ENCODE results near the gene NUDT16L1. TPM values are rescaled to one million over a fixed set of nuclear protein-coding genes. Genes with fewer than 3 reads are reported as not detected.

NUDT16L1 gene
- total and polyA plus RNA-seq, 9 of the 15 experiments (the other 6 are each of a cell fraction or from before 2014, with no cell fraction given), result 1.4 to 37.6 (median 13.7) TPM

DNA sequence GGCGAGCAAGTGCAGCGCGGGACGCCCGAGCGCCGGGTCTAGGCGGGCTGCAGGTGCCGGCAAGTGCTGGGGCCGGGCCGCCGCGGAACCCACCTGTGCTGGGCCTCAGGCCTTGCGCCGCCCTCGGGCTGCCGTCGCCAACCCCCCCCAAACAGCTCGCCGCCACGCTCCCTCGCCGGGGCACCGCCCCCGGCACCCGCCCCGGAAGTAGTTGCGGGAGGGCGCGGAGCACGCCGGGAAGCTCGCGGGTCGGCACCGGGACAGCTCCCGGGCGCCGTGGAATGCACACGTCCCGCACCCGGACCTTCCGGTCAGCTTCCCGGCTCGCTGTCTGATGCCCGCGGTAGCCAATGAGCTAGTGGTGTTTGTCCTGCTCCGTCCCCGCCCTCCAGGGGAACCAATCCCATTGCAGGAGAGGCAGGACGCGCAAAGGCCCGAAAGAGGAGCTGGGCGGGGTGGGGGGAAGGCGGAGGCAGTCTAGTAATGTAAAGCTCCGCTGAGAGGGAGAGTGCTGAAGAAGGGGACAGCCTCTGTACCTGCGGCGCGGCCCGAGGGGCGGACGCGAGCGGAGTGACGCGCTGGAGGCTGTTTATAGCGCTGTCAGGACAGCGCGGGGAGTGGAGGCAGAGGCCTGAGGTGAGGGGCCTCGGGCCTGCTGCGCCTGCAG, 40.8 kb downstream of the NUDT16L1 start, which contains the start of the genes ANKS3 and DNAAF8 (continued):
- TF ChIP-seq, protein P1, sequence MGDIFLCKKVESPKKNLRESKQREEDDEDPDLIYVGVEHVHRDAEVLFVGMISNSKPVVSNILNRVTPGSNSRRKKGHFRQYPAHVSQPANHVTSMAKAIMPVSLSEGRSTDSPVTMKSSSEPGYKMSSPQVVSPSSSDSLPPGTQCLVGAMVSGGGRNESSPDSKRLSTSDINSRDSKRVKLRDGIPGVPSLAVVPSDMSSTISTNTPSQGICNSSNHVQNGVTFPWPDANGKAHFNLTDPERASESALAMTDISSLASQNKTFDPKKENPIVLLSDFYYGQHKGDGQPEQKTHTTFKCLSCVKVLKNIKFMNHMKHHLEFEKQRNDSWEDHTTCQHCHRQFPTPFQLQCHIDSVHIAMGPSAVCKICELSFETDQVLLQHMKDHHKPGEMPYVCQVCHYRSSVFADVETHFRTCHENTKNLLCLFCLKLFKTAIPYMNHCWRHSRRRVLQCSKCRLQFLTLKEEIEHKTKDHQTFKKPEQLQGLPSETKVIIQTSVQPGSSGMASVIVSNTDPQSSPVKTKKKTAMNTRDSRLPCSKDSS (IDR thresholded peaks at IDR 0.05; ENCODE audit: low read depth, partially characterized antibody), result no peak
- TF ChIP-seq NELFE (IDR thresholded peaks at IDR 0.05; ENCODE audit: insufficient read depth, insufficient read length), result no peak
- TF ChIP-seq, protein P2, sequence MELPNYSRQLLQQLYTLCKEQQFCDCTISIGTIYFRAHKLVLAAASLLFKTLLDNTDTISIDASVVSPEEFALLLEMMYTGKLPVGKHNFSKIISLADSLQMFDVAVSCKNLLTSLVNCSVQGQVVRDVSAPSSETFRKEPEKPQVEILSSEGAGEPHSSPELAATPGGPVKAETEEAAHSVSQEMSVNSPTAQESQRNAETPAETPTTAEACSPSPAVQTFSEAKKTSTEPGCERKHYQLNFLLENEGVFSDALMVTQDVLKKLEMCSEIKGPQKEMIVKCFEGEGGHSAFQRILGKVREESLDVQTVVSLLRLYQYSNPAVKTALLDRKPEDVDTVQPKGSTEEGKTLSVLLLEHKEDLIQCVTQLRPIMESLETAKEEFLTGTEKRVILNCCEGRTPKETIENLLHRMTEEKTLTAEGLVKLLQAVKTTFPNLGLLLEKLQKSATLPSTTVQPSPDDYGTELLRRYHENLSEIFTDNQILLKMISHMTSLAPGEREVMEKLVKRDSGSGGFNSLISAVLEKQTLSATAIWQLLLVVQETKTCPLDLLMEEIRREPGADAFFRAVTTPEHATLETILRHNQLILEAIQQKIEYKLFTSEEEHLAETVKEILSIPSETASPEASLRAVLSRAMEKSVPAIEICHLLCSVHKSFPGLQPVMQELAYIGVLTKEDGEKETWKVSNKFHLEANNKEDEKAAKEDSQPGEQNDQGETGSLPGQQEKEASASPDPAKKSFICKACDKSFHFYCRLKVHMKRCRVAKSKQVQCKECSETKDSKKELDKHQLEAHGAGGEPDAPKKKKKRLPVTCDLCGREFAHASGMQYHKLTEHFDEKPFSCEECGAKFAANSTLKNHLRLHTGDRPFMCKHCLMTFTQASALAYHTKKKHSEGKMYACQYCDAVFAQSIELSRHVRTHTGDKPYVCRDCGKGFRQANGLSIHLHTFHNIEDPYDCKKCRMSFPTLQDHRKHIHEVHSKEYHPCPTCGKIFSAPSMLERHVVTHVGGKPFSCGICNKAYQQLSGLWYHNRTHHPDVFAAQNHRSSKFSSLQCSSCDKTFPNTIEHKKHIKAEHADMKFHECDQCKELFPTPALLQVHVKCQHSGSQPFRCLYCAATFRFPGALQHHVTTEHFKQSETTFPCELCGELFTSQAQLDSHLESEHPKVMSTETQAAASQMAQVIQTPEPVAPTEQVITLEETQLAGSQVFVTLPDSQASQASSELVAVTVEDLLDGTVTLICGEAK (IDR thresholded peaks at IDR 0.05), result peak; percentile 96
- TF ChIP-seq, protein P2 (CRISPR knock-in tag; IDR thresholded peaks at IDR 0.05), result no peak
- TF ChIP-seq CSDE1 (IDR thresholded peaks at IDR 0.05), result no peak
- no peak for TF ChIP-seq RBM14 (IDR thresholded peaks at IDR 0.05; ENCODE audit: borderline replicate concordance, insufficient read depth, low read depth, low read length)
- TF ChIP-seq, protein P3, sequence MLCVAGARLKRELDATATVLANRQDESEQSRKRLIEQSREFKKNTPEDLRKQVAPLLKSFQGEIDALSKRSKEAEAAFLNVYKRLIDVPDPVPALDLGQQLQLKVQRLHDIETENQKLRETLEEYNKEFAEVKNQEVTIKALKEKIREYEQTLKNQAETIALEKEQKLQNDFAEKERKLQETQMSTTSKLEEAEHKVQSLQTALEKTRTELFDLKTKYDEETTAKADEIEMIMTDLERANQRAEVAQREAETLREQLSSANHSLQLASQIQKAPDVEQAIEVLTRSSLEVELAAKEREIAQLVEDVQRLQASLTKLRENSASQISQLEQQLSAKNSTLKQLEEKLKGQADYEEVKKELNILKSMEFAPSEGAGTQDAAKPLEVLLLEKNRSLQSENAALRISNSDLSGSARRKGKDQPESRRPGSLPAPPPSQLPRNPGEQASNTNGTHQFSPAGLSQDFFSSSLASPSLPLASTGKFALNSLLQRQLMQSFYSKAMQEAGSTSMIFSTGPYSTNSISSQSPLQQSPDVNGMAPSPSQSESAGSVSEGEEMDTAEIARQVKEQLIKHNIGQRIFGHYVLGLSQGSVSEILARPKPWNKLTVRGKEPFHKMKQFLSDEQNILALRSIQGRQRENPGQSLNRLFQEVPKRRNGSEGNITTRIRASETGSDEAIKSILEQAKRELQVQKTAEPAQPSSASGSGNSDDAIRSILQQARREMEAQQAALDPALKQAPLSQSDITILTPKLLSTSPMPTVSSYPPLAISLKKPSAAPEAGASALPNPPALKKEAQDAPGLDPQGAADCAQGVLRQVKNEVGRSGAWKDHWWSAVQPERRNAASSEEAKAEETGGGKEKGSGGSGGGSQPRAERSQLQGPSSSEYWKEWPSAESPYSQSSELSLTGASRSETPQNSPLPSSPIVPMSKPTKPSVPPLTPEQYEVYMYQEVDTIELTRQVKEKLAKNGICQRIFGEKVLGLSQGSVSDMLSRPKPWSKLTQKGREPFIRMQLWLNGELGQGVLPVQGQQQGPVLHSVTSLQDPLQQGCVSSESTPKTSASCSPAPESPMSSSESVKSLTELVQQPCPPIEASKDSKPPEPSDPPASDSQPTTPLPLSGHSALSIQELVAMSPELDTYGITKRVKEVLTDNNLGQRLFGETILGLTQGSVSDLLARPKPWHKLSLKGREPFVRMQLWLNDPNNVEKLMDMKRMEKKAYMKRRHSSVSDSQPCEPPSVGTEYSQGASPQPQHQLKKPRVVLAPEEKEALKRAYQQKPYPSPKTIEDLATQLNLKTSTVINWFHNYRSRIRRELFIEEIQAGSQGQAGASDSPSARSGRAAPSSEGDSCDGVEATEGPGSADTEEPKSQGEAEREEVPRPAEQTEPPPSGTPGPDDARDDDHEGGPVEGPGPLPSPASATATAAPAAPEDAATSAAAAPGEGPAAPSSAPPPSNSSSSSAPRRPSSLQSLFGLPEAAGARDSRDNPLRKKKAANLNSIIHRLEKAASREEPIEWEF (CRISPR knock-in tag; IDR thresholded peaks at IDR 0.05), result no peak
- TF ChIP-seq MEF2A (IDR thresholded peaks at IDR 0.05; ENCODE audit: control insufficient read depth, low read depth, low read length), result no peak
